ENCODE results near the gene TSC22D4.

GRCh38 chr7:100490483-100491191, 11.6 kb upstream of the TSC22D4 start:
- TF ChIP-seq ZNF274 (IDR thresholded peaks at IDR 0.05; ENCODE audit: low read depth, low read length), result no peak
- no peak for TF ChIP-seq YY1 (IDR thresholded peaks at IDR 0.05; ENCODE audit: insufficient read depth, insufficient read length)
- TF ChIP-seq SUZ12 (IDR thresholded peaks at IDR 0.05; ENCODE audit: extremely low read depth, insufficient read depth, insufficient read length), result no peak
